Ramos (cell line): ENCODE data around the gene KIAA1755.

ENCODE experiments used
- in situ Hi-C: fragments of 300-500 bp; cut with MboI; formaldehyde crosslinking; loops from one replicate; pipeline ENCODE4 v1.14.3; 2022; ENCODE audit warnings: low sequenced_read_pairs; ENCODE audit not compliant: unreplicated experiment

KIAA1755 gene

GRCh38 chr20:38222923-38223742 lies 37.4 kb downstream of the KIAA1755 start:
- in situ Hi-C loops, result no loop called here

GRCh38 chr20:38222231-38222922 lies 38.2 kb downstream of the KIAA1755 start:
- in situ Hi-C loops, result no loop called here

- in situ Hi-C loops, result no loop called here
Measured at GRCh38 chr20:38221119-38221589, 39.4 kb downstream of the KIAA1755 start.

- in situ Hi-C loops, result no loop called here
Measured at GRCh38 chr20:38220587-38221118, 39.9 kb downstream of the KIAA1755 start.

GRCh38 chr20:38219006-38219950 lies 41.3 kb downstream of the KIAA1755 start:
- in situ Hi-C loops, result loop anchor here (10.0 kb wide), 1 partner anchor 154 kb away; no protein-coding TSS in a partner anchor

- in situ Hi-C loops, result loop anchor here (10.0 kb wide), 1 partner anchor 154 kb away; no protein-coding TSS in a partner anchor
Measured at GRCh38 chr20:38218566-38218885, 42.0 kb downstream of the KIAA1755 start.

- in situ Hi-C loops, result loop anchor here (10.0 kb wide), 1 partner anchor 153 kb away; no protein-coding TSS in a partner anchor
Measured at GRCh38 chr20:38217791-38218565, 42.6 kb downstream of the KIAA1755 start.

- in situ Hi-C loops, result loop anchor here (10.0 kb wide), 1 partner anchor 152 kb away; no protein-coding TSS in a partner anchor
Measured at GRCh38 chr20:38216746-38217595, 43.6 kb downstream of the KIAA1755 start.

- in situ Hi-C loops, result loop anchor here (10.0 kb wide), 1 partner anchor 151 kb away; no protein-coding TSS in a partner anchor
Measured at GRCh38 chr20:38216201-38216600, 44.3 kb downstream of the KIAA1755 start.

GRCh38 chr20:38215194-38216182 lies 45.0 kb downstream of the KIAA1755 start:
- in situ Hi-C loops, result loop anchor here (10.0 kb wide), 1 partner anchor 151 kb away; no protein-coding TSS in a partner anchor

GRCh38 chr20:38214256-38215193 lies 46.0 kb downstream of the KIAA1755 start:
- in situ Hi-C loops, result loop anchor here (10.0 kb wide), 1 partner anchor 150 kb away; no protein-coding TSS in a partner anchor

GRCh38 chr20:38213607-38213940 lies 47.0 kb downstream of the KIAA1755 start:
- in situ Hi-C loops, result loop anchor here (10.0 kb wide), 1 partner anchor 149 kb away; no protein-coding TSS in a partner anchor

- in situ Hi-C loops, result loop anchor here (10.0 kb wide), 1 partner anchor 148 kb away; no protein-coding TSS in a partner anchor
Measured at GRCh38 chr20:38212806-38213606, 47.5 kb downstream of the KIAA1755 start.

GRCh38 chr20:38211200-38212097 lies 49.1 kb downstream of the KIAA1755 start:
- in situ Hi-C loops, result loop anchor here (10.0 kb wide), 1 partner anchor 147 kb away; no protein-coding TSS in a partner anchor
